GM10248 (cell line): ENCODE data around the gene FSHR.

Experiments used
- CTCF ChIA-PET: fragments of 300-600 bp; sonication (Branson Sonifier 250); formaldehyde crosslinking; extraction: SDS; loops from one replicate; lab custom pipeline; 2021; ENCODE audit warnings: antibody characterized with exemption; lab: Yijun Ruan, JAX
- POLR2A ChIA-PET: fragments of 350-650 bp; sonication (Branson Sonifier 250); formaldehyde crosslinking; extraction: SDS; loops from one replicate; lab custom pipeline; 2020; ENCODE audit warnings: antibody characterized with exemption; lab: Yijun Ruan, JAX
- DNase-seq: peaks from one replicate; pipeline ENCODE4 v3.0.0; 2012; ENCODE audit errors: extremely low spot score
- TF ChIP-seq, protein P1 (sequence below): IDR thresholded peaks from 2 replicates; pipeline ENCODE4 v1.5.1; 2012; ENCODE audit warnings: mild to moderate bottlenecking, low read depth; ENCODE audit errors: extremely low read depth, missing control alignments, control extremely low read depth

FSHR gene

DNA sequence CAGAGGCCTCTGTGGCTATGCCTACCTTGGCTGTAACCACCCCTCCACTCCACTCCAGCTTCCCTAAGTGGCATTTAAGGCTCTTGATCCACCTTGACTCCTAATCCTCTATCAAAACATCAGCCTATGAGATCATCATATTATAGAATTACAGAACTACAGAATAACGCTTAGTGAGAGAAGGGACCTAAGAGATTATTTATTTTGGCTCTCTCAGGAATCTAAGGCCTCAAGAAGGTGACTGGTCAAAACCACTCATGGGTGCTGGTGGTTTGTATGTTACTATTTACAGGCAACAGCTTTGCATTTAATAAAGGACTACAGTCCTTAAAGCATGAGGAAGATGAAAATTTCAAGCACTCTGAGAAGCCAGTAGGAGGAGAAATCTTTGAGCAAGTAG is 118.8 kb downstream of the FSHR start:
- CTCF ChIA-PET = no interaction called here
- POLR2A ChIA-PET = no interaction called here
- TF ChIP-seq, protein P1, sequence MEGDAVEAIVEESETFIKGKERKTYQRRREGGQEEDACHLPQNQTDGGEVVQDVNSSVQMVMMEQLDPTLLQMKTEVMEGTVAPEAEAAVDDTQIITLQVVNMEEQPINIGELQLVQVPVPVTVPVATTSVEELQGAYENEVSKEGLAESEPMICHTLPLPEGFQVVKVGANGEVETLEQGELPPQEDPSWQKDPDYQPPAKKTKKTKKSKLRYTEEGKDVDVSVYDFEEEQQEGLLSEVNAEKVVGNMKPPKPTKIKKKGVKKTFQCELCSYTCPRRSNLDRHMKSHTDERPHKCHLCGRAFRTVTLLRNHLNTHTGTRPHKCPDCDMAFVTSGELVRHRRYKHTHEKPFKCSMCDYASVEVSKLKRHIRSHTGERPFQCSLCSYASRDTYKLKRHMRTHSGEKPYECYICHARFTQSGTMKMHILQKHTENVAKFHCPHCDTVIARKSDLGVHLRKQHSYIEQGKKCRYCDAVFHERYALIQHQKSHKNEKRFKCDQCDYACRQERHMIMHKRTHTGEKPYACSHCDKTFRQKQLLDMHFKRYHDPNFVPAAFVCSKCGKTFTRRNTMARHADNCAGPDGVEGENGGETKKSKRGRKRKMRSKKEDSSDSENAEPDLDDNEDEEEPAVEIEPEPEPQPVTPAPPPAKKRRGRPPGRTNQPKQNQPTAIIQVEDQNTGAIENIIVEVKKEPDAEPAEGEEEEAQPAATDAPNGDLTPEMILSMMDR = no peak
- no peak for DNase-seq

GRCh38 chr2:49033394-49034185 is 120.7 kb downstream of the FSHR start:
- TF ChIP-seq, protein P1 = no peak
- CTCF ChIA-PET = interaction anchor here (1.2 to 1.3 kb wide), 3 partner anchors 17 to 87 kb away, joined by 3 read pairs; no protein-coding TSS in a partner anchor
- DNase-seq = no peak
- POLR2A ChIA-PET = no interaction called here

GRCh38 chr2:49032936-49033335 is 121.4 kb downstream of the FSHR start:
- no peak for DNase-seq
- CTCF ChIA-PET = interaction anchor here (1.2 kb wide), 1 partner anchor 17 kb away, joined by 3 read pairs; no protein-coding TSS in a partner anchor
- POLR2A ChIA-PET = no interaction called here
- TF ChIP-seq, protein P1 = no peak

DNA sequence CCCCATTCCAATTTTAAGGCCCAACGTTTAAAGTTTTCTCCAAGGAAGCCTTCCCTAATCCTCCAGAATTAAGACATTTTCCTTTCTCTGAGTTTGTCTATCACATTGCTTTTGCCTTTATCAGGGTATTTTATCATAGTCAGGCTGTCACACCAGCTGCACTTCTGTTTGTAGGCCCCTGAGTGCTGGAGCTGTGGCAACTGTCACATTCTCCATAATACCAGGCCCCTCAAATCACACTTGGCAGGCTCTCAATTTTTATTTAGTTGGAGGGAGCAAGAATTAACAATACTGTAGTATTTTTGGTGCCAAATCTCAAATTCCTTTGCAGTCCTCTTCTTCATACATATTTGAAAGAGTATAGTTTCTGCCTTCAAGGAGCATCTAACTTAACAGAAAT is 122.2 kb downstream of the FSHR start:
- DNase-seq = no peak
- TF ChIP-seq, protein P1 = no peak
- ChIA-PET POLR2A (no interaction called here), CTCF (interaction anchor here (0.9 to 1.4 kb wide), 4 partner anchors 9 to 25 kb away, joined by 3 to 4 read pairs (median 3); no protein-coding TSS in a partner anchor)

- POLR2A ChIA-PET = no interaction called here
- DNase-seq = no peak
- CTCF ChIA-PET = no interaction called here
- TF ChIP-seq, protein P1 = no peak
These were observed 124.9 kb downstream of the FSHR start for GRCh38 chr2:49029406-49029805.

DNA sequence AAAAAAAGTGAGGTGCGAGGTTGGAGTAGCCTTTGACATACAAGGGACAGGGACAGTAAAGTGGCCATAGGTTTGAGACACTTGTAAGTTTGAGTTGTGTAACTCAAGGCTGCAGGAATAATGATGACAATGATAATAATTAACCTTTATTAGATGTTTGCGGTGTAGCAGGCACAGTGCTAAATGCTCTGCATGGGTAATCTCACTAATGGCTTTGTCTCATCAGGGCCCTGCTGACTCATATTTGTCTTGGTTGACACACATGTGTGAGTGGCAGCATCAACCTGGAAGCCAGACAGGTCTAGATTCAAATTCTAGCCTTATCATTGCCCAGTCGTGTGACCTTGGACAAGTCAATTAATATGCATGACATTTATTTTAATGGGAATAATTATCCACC is 126.2 kb downstream of the FSHR start:
- TF ChIP-seq, protein P1 = no peak
- ChIA-PET POLR2A (no interaction called here), CTCF (interaction anchor here (0.6 kb wide), 1 partner anchor 1044 kb away, joined by 3 read pairs; no protein-coding TSS in a partner anchor)
- peak; percentile 44 for DNase-seq
